GM18873 (cell line): ENCODE measurements around the gene TRIM5.
"Not testable (repeated sequence)": the region's sequence is repeated elsewhere in the genome, so short reads cannot be mapped to it uniquely, and the experiment has no call there.

Experiments
- ATAC-seq: cut with Tn5 transposase; IDR thresholded peaks from one replicate; pipeline ENCODE4 v1.9.1; 2021; ENCODE audit warnings: mild to moderate bottlenecking, moderate library complexity, moderate number of reproducible peaks; ENCODE audit not compliant: unreplicated experiment, low FRiP score

Gene TRIM5

GRCh38 chr11:5684646-5685362, at the start of gene TRIM5:
Gene TRIM5, minus strand, starts transcription at chr11:5685074. Its CDS starts 4,897 bp downstream, at chr11:5680177.
- peak; percentile 57 for ATAC-seq

GRCh38 chr11:5727691-5728090, 42.8 kb upstream of the TRIM5 start:
- no peak for ATAC-seq

GRCh38 chr11:5726351-5726750, 41.5 kb upstream of the TRIM5 start:
- no peak for ATAC-seq

GRCh38 chr11:5722622-5723021, 37.7 kb upstream of the TRIM5 start:
- no peak for ATAC-seq

- ATAC-seq, result no peak
Observed at GRCh38 chr11:5719703-5720495, 35.0 kb upstream of the TRIM5 start.

- not testable (repeated sequence) for ATAC-seq
Observed at GRCh38 chr11:5716518-5716917, 31.6 kb upstream of the TRIM5 start.

- no peak for ATAC-seq
Observed at GRCh38 chr11:5713695-5714094, 28.8 kb upstream of the TRIM5 start.

- ATAC-seq, result no peak
Observed at GRCh38 chr11:5712507-5712906, 27.6 kb upstream of the TRIM5 start.

- no peak for ATAC-seq
Observed at GRCh38 chr11:5705688-5706087, 20.8 kb upstream of the TRIM5 start.

GRCh38 chr11:5703741-5704536, 19.1 kb upstream of the TRIM5 start:
- peak; percentile 72 for ATAC-seq

- no peak for ATAC-seq
Observed at GRCh38 chr11:5701055-5701577, 16.2 kb upstream of the TRIM5 start.

GRCh38 chr11:5700421-5701054, 15.7 kb upstream of the TRIM5 start:
- ATAC-seq, result no peak

- no peak for ATAC-seq
Observed at GRCh38 chr11:5698281-5698680, 13.4 kb upstream of the TRIM5 start.

GRCh38 chr11:5696210-5696609, 11.3 kb upstream of the TRIM5 start:
- ATAC-seq, result no peak

GRCh38 chr11:5695580-5695979, 10.7 kb upstream of the TRIM5 start:
- ATAC-seq, result no peak

GRCh38 chr11:5694642-5695041, 9.8 kb upstream of the TRIM5 start:
- no peak for ATAC-seq

- no peak for ATAC-seq
Observed at GRCh38 chr11:5691964-5692361, 7.1 kb upstream of the TRIM5 start.

- not testable (repeated sequence) for ATAC-seq
Observed at GRCh38 chr11:5691238-5691963, 6.5 kb upstream of the TRIM5 start.

GRCh38 chr11:5690736-5691135, 5.9 kb upstream of the TRIM5 start:
- no peak for ATAC-seq

- ATAC-seq, result no peak
Observed at GRCh38 chr11:5690216-5690615, 5.3 kb upstream of the TRIM5 start.
